Kidney capillary endothelial cell (primary cell): ENCODE measurements around the gene PIK3C3.
"Not testable (repeated sequence)": the region's sequence is repeated elsewhere in the genome, so short reads cannot be mapped to it uniquely, and the experiment has no call there.

Experiments used
- DNase-seq: peaks from one replicate; pipeline ENCODE4 v3.0.0-alpha.2; 2018; ENCODE audit warnings: low spot score

Gene PIK3C3

DNA sequence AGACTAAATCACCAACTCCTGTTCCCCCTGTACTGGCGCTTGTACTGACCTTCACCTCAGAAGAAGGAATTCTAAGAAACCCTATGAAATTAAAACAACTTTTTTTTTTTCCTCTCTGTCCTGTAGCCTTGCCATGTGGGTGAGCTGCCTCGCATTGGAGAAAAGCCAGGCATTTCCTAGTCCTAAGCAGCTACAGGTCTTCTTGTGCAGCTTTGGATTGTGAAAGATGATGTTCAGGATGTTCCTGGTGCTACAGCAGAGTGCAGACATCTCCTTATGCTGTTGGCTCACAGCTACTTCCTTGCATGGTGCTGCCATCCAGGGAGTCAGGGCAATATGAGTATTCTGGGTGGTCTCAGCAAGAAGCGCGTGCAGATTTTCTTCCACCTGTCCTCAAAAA lies 11.9 kb downstream of the PIK3C3 start:
- no peak for DNase-seq

GRCh38 chr18:41967680-41968079 lies 12.6 kb downstream of the PIK3C3 start:
- no peak for DNase-seq

DNA sequence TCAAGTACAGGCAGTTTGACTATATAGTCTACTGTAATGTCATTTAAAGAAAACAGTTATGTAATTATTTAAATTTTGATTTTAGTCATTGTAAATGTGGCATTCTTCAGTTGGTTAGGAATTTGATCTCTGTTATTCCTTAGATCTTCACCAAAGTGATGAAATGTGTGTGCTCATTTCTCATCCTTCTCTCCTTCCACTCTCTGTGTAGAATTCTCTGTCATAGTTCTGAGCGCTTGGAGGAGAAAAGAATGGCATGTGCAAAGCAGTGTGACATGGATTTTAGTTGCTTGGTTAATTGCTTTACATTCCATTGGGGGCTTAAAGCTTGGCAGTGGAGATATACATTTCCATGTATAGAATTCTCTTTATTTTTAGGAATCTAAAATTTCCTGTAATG lies 14.8 kb downstream of the PIK3C3 start:
- DNase-seq, result no peak

DNA sequence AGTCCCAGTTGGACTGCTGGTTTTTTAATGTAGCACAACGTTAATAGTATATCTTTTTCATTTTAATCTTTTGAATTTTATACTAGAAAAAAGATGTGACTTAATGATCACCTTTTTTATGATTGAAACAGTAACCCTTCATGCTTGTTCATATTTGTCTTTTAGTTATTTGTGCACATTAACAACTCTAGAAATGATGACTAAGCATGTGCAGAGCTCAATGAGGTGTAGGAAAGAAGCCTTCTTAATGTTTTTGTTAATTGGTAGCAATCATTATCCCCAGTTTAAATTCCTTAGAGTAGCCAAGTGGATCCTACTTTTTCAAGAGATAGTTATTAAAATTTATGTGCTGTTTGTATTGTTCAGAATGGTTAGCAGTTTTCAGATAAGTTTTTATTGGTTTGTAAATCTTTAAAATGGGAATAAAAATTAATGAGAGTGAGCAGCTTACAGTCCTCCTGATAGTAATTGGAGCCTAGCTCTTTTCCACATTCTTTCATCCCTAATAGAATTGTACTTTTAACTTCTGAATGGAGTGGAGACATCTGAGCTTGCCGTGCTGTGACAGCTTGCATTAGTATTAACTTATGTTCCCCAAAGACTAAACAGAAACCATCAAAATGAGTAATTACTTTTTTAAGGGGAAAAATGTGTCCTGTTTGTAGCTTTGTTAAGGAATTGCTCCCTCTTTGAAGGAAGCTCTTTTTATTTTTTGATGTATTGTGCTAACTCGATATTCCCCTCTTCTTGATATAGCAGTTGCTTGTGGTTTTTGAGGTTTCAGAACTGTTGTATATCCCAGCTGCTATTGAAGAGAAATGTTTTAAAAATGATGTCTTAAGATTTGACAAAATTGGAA lies 17.3 kb downstream of the PIK3C3 start:
- DNase-seq, result no peak

GRCh38 chr18:41973983-41974382 lies 18.9 kb downstream of the PIK3C3 start:
- DNase-seq, result no peak

GRCh38 chr18:41974796-41975201 lies 19.8 kb downstream of the PIK3C3 start:
- no peak for DNase-seq

GRCh38 chr18:41975284-41975683 lies 20.2 kb downstream of the PIK3C3 start:
- no peak for DNase-seq

DNA sequence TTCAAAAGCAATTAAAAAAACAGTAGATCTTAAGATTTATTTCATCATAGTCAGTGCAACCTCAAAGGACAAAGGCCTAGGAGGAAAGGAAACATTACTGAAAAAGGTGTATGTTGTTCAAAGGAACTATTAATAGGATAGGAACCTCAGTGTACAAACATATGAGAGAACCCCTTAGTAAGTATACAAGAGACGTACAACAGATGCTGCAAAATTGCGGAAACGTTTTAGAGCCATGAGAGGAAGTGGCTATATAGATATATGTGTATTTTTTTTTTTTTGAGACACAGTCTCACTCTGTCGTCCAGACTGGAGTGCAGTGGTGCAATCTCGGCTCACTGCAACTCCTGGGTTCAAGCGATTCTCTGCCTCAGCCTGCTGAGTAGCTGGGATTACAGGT lies 22.2 kb downstream of the PIK3C3 start:
- no peak for DNase-seq

DNA sequence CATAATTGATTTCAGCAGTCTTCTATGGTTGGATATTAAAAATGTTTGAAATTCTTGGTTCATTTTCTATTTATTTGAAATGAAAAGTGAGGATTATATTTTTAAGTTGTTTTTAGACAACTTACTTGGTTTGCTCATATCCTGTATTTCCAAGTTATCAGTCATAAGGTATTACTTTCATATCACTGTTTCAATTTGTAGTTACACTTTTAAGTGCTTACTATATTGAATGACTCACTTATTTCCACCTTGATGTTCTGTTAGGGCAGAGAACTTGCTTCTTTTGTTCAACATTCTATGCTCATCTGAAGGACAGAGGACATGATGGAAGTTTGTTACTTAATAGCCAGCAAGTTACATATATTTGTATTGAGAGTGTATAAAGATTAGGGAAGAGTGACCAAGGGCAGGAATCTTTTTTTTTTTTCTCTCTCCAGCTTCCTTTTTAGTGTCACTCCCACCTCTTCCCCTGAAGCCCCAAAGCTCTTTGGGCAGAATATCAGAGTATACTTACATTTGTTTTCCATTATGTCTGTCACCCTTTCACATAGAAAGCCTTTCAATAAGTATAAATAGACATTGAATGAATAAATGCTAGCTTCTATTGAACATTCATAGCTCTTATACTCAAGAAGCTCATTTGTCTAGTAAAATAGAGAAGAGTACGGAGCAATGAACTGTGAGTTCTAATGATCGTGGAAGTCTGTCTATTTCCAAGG lies 28.1 kb downstream of the PIK3C3 start:
- peak; percentile 10 for DNase-seq

- no peak for DNase-seq
These were observed 30.9 kb downstream of the PIK3C3 start for GRCh38 chr18:41985914-41986313.

GRCh38 chr18:41989508-41989907 lies 34.5 kb downstream of the PIK3C3 start:
- no peak for DNase-seq

DNA sequence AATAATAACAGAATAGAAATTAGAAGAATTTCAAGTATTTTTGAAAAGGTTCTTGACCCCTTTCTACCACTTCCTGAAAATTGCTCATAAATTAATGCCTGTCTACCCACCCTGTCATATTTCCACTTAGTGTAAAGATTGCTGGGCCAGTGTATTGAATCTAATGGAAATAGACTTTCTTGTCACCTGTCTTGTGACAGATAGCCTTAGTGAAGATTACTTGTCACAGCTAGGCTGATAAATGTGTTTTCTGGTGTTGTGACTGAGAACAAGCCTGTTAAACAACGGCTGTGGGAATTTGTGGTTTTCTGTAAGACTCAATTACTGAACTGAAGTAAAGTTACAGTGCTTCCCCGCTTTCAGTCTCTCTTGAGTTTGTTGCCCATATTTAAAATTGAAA lies 37.0 kb downstream of the PIK3C3 start:
- DNase-seq, result no peak

GRCh38 chr18:41992703-41993102 lies 37.7 kb downstream of the PIK3C3 start:
- DNase-seq, result no peak

DNA sequence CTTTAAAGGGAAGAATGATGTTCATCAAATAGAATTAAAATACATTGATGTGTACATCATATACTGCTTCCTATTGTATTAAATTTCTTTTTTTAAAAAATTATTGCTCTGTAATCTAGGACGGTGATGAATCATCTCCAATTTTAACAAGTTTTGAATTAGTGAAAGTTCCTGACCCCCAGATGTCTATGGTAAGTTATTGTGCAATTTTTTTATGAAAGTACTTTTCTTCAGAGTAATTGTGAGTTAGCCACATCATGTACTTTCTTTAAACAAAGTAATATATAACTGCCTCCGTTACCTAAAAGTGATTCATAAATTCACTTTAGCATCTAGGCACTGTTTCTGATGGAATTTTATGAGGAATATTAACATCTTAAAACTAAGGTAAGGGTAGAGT lies 38.1 kb downstream of the PIK3C3 start:
- DNase-seq, result no peak

- no peak for DNase-seq
These were observed 41.0 kb downstream of the PIK3C3 start for GRCh38 chr18:41996020-41996419.

DNA sequence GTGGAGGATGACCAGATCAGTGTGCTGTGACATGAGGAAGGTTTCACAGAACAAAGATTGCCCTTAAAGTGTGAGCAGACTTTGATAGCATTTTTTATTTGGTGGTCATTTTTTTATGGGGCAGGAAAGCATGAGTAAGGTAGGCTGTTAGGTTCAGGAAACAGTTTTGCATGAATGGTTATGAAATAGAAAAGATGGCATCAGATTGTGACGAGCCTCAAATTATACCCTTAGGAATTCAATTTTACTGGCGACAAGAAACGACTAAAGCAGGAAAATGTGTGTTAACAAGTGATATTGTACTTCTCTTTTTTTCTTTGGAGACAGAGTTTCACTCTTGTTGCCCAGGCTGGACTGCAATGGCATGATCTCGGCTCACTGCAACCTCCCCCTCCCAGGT lies 44.7 kb downstream of the PIK3C3 start:
- no peak for DNase-seq

DNA sequence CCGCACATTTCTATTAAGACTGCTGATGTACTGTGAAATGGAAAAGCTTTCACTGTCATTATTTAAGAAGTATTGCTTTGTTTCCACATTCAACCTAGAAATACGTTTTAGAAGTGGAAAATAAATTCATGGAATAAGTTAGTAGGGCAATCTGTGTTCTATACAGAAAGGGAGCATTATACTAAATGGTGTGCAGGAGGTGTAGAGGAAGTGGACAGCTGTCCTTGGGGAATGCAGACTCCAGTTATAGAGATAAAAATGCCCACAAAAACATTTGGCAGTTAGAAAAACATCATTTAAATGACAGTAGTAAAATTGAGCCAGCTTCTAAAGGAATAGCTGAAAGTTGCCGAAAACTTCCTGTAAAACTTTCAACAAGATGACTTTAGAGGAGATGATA lies 46.8 kb downstream of the PIK3C3 start:
- no peak for DNase-seq

- DNase-seq, result no peak
These were observed 49.6 kb downstream of the PIK3C3 start for GRCh38 chr18:42004653-42005052.

- no peak for DNase-seq
These were observed 50.7 kb downstream of the PIK3C3 start for GRCh38 chr18:42005782-42006181.

DNA sequence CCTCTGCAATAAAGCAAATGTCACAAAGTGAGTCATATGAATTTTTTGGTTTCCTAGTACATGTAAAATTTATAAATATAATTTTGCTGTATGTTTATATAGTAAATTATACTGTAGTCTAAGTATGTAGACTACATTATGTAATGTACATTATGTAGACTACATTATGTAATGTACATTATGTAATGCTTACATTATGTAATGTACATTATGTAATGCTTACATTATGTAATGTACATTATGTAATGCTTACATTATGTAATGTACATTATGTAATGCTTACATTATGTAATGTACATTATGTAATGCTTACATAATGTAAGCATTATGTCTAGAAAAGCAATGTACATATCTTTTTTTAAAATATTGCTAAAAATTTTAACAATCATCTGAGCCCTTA lies 54.4 kb downstream of the PIK3C3 start:
- DNase-seq, result not testable (repeated sequence)

DNA sequence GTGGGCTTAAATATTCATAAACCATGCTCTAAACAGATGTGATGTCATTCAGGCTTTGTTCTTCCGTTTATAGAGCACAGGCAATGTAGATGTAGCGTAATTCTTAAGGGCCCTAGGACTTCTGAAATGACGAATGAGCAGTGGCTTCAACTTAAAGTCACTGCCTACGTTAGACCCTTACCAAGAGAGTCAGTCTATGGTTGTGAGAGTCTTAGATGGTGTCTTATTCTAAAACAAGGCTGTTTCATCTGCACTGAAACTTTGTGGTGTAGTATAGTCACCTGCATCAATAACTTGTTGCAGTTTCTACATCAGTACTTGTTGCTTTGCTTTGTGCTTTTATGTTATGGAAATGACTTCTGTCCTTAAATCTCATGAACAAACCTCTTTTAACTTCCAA lies 56.0 kb downstream of the PIK3C3 start:
- DNase-seq, result no peak

DNA sequence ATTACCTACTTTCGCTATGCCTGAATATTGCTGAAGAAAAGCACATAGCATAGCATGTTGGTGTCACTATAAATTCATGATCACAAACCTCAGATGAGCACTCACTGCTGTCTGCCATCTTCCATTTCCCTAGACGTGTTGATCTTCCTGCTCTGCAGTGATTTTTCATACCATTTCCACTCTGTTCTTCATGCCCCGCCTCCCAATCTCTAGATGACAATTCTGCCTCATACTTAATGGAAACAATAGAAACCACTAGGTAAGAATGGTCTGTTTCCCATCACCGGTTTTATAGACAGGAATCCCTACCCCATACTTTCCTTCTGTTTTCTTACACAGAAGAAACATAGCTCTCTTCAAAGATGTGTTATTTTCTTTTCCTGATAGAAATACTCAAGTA lies 63.8 kb downstream of the PIK3C3 start:
- DNase-seq, result no peak

- DNase-seq, result no peak
These were observed 69.1 kb downstream of the PIK3C3 start for GRCh38 chr18:42024131-42024530.

DNA sequence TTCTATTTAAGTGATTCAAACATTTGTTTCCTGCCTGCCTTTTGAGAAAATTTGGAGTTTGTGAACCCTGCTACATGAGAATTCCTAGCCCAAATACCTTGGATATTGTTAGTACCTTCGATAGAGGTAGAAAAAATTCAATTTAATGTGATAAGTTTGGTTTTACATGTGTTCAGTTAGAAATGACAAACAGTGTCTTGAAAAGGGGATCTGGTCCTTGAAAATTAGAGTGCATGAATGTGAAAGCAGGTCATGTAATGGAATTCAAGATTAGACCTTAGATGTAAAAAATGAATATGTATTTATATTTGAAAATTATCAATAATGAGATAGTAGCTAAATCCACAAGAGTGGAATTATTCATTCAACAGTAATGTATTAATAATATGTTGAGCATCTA lies 70.5 kb downstream of the PIK3C3 start:
- no peak for DNase-seq
